Skin epidermis (tissue), 12 donors: ENCODE results near the gene ELAVL3.
"Not testable (repeated sequence)": the region's sequence is repeated elsewhere in the genome, so short reads cannot be mapped to it uniquely, and the experiment has no call there.

ENCODE experiments used
- H3K27ac ChIP-seq, 21 experiments: fragments of 200-600 bp; sonication (generic) in 11 of 21; one replicate each; pipeline ENCODE4 v1.5.0; 2020; ENCODE audit warnings: mild to moderate bottlenecking in 3 of 21, inconsistent platforms in 2 of 21, moderate library complexity in 2 of 21
- H3K4me3 ChIP-seq, 7 experiments: fragments of 200-600 bp; sonication (generic) in 2 of 7; one replicate each; pipeline ENCODE4 v1.5.0; 2020; ENCODE audit warnings: inconsistent platforms in 2 of 7, mild to moderate bottlenecking in 2 of 7, moderate library complexity in 1 of 7

ELAVL3 gene

GRCh38 chr19:11464333-11465265, 16.2 kb downstream of the ELAVL3 start:
- H3K27ac ChIP-seq, result no peak overlapping the region
- H3K4me3 ChIP-seq, result no peak overlapping the region

GRCh38 chr19:11463391-11463790, 17.5 kb downstream of the ELAVL3 start:
- no peak overlapping the region for H3K4me3 ChIP-seq

GRCh38 chr19:11461453-11461852, 19.4 kb downstream of the ELAVL3 start:
- no peak overlapping the region for H3K4me3 ChIP-seq
- H3K27ac ChIP-seq, result no peak overlapping the region

More at GRCh38 chr19:11463391-11463790, 17.5 kb downstream of the ELAVL3 start:
- H3K27ac ChIP-seq, result no peak overlapping the region

GRCh38 chr19:11460207-11460606, 20.6 kb downstream of the ELAVL3 start:
- H3K27ac ChIP-seq, result no peak overlapping the region

GRCh38 chr19:11458912-11459311, 21.9 kb downstream of the ELAVL3 start:
- H3K27ac ChIP-seq, H3K4me3 ChIP-seq: not testable (repeated sequence)

More at GRCh38 chr19:11460207-11460606, 20.6 kb downstream of the ELAVL3 start:
- H3K4me3 ChIP-seq, result no peak overlapping the region

- no peak overlapping the region for H3K27ac ChIP-seq
Observed at GRCh38 chr19:11458236-11458900, 22.5 kb downstream of the ELAVL3 start.

GRCh38 chr19:11457831-11458230, 23.0 kb downstream of the ELAVL3 start:
- Histone ChIP-seq H3K4me3 (no peak overlapping the region), H3K27ac (no peak overlapping the region)

More at GRCh38 chr19:11458236-11458900, 22.5 kb downstream of the ELAVL3 start:
- no peak overlapping the region for H3K4me3 ChIP-seq

- no peak overlapping the region for H3K4me3 ChIP-seq
- no peak overlapping the region for H3K27ac ChIP-seq
Observed at GRCh38 chr19:11457115-11457514, 23.7 kb downstream of the ELAVL3 start.

GRCh38 chr19:11456659-11457058, 24.2 kb downstream of the ELAVL3 start:
- Histone ChIP-seq H3K4me3 (no peak overlapping the region), H3K27ac (no peak overlapping the region)

- H3K27ac ChIP-seq, result not testable (repeated sequence)
Observed at GRCh38 chr19:11455233-11455554, 25.7 kb downstream of the ELAVL3 start.

GRCh38 chr19:11453468-11454341, 27.1 kb downstream of the ELAVL3 start:
- Histone ChIP-seq H3K4me3 (no peak overlapping the region), H3K27ac (no peak overlapping the region)

More at GRCh38 chr19:11455233-11455554, 25.7 kb downstream of the ELAVL3 start:
- not testable (repeated sequence) for H3K4me3 ChIP-seq

GRCh38 chr19:11452620-11453310, 28.1 kb downstream of the ELAVL3 start:
- no peak overlapping the region for H3K4me3 ChIP-seq
- no peak overlapping the region for H3K27ac ChIP-seq

GRCh38 chr19:11451871-11452619, 28.8 kb downstream of the ELAVL3 start:
- H3K4me3 ChIP-seq, result no peak overlapping the region
- H3K27ac ChIP-seq, result no peak overlapping the region

GRCh38 chr19:11451327-11451870, 29.4 kb downstream of the ELAVL3 start:
- H3K27ac ChIP-seq, result no peak overlapping the region
- H3K4me3 ChIP-seq, result no peak overlapping the region

- no peak overlapping the region for H3K4me3 ChIP-seq
- no peak overlapping the region for H3K27ac ChIP-seq
Observed at GRCh38 chr19:11450570-11451326, 30.1 kb downstream of the ELAVL3 start.

GRCh38 chr19:11448923-11449554, 31.8 kb downstream of the ELAVL3 start:
- no peak overlapping the region for H3K4me3 ChIP-seq
- H3K27ac ChIP-seq, result no peak overlapping the region

GRCh38 chr19:11448410-11448809, 32.4 kb downstream of the ELAVL3 start:
- H3K27ac ChIP-seq, result no peak overlapping the region
- no peak overlapping the region for H3K4me3 ChIP-seq
